Measurements from ENCODE around the gene KIF16B.

GRCh38 chr20:16440686-16441085, 132.6 kb downstream of the KIF16B start:
- no peak for TF ChIP-seq GRHL2 (CRISPR knock-in tag; IDR thresholded peaks at IDR 0.05; ENCODE audit: insufficient replicate concordance, severe bottlenecking)
- TF ChIP-seq CTCF (IDR thresholded peaks at IDR 0.05) = no peak
- no peak for TF ChIP-seq NR1H2 (CRISPR knock-in tag; IDR thresholded peaks at IDR 0.05)
- TF ChIP-seq MAX (CRISPR knock-in tag; IDR thresholded peaks at IDR 0.05) = no peak
- TF ChIP-seq CREB1 (CRISPR knock-in tag; IDR thresholded peaks at IDR 0.05) = no peak
- TF ChIP-seq JUN (CRISPR knock-in tag; IDR thresholded peaks at IDR 0.05) = no peak
- TF ChIP-seq GABPB1 (CRISPR knock-in tag; IDR thresholded peaks at IDR 0.05) = no peak
- TF ChIP-seq ATF3 (CRISPR knock-in tag; conservative IDR thresholded peaks at IDR 0.05) = no peak
- TF ChIP-seq PREB (CRISPR knock-in tag; IDR thresholded peaks at IDR 0.05; ENCODE audit: borderline replicate concordance) = no peak
- TF ChIP-seq EMX1 (CRISPR knock-in tag; IDR thresholded peaks at IDR 0.05) = no peak
- TF ChIP-seq IRF1 (CRISPR knock-in tag; IDR thresholded peaks at IDR 0.05) = no peak
- TF ChIP-seq CBFB (CRISPR knock-in tag; IDR thresholded peaks at IDR 0.05; ENCODE audit: low read depth) = no peak
- TF ChIP-seq USF2 (CRISPR knock-in tag; IDR thresholded peaks at IDR 0.05) = no peak

Measured in WTC11 (cell line).